Nephron progenitor cell (in vitro differentiated cells): ENCODE data around the gene FGD5.

ENCODE experiments used
- DNase-seq: peaks from one replicate; pipeline ENCODE4 v3.0.0; 2021
- H3K27ac Mint-ChIP-seq: 2 replicates; pipeline ENCODE4 v1.8.0; 2021; ENCODE audit warnings: mild to moderate bottlenecking, moderate library complexity, mixed read lengths
- H3K27me3 Mint-ChIP-seq: 2 replicates; pipeline ENCODE4 v1.8.0; 2021; ENCODE audit warnings: mild to moderate bottlenecking, low read depth, mixed read lengths; ENCODE audit not compliant: poor library complexity
- H3K36me3 Mint-ChIP-seq: 2 replicates; pipeline ENCODE4 v1.8.0; 2021; ENCODE audit warnings: low read depth, mixed read lengths
- H3K4me1 Mint-ChIP-seq: 2 replicates; pipeline ENCODE4 v1.8.0; 2021; ENCODE audit warnings: mixed read lengths
- H3K4me3 Mint-ChIP-seq: 2 replicates; pipeline ENCODE4 v1.8.0; 2021; ENCODE audit warnings: mild to moderate bottlenecking, moderate library complexity, mixed read lengths
- H3K9me3 Mint-ChIP-seq: 2 replicates; pipeline ENCODE4 v1.8.0; 2021; ENCODE audit warnings: mild to moderate bottlenecking, moderate library complexity, mixed read lengths
- CTCF ChIP-seq: fragments of 200-600 bp; sonication (generic); IDR thresholded peaks from 2 replicates; pipeline ENCODE4 v1.5.0; 2021; ENCODE audit warnings: antibody characterized with exemption

FGD5 gene

GRCh38 chr3:14797731-14798130 is 21.0 kb upstream of the FGD5 start:
- H3K9me3 Mint-ChIP-seq: peaks cover 10% of the 10 kb centered on the region
- no peak for DNase-seq
- H3K36me3 Mint-ChIP-seq: no peaks in the 10 kb centered on the region
- H3K27me3 Mint-ChIP-seq: peaks cover 39% of the 10 kb centered on the region
- H3K27ac Mint-ChIP-seq: no peak overlapping the region
- H3K4me3 Mint-ChIP-seq: no peak overlapping the region
- no peak for TF ChIP-seq CTCF
- peaks cover 32% of the 10 kb centered on the region for H3K4me1 Mint-ChIP-seq

GRCh38 chr3:14798231-14798630 is 20.5 kb upstream of the FGD5 start:
- no peak overlapping the region for H3K4me3 Mint-ChIP-seq
- H3K4me1 Mint-ChIP-seq: peaks cover 32% of the 10 kb centered on the region
- H3K36me3 Mint-ChIP-seq: no peaks in the 10 kb centered on the region
- H3K9me3 Mint-ChIP-seq: peaks cover 10% of the 10 kb centered on the region
- no peak overlapping the region for H3K27ac Mint-ChIP-seq
- no peak for TF ChIP-seq CTCF
- H3K27me3 Mint-ChIP-seq: peaks cover 39% of the 10 kb centered on the region
- DNase-seq: no peak

DNA sequence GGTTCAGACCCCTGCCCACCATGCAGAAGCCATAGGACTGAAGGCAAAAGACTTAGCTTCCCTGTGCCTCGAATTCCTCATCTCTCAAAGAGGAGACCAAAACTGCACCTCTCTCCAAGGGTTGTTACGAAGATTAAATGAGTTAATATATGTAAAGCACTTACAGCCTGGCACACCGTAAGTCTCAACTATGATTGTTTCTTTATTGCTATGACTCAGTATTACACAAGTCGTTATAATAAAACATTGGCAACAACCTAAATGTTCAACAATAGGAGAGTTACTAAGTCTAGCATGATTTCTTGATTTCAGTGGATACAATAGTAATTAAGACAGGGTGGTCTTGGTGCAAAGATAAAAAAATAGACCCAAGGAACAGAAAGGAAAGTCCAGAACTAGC is 19.6 kb upstream of the FGD5 start:
- Mint-ChIP-seq H3K27ac (no peak overlapping the region), H3K27me3 (peaks cover 32% of the 10 kb centered on the region), H3K4me1 (peaks cover 39% of the 10 kb centered on the region), H3K9me3 (peaks cover 10% of the 10 kb centered on the region), H3K36me3 (no peaks in the 10 kb centered on the region), H3K4me3 (no peak overlapping the region)
- TF ChIP-seq CTCF: no peak
- no peak for DNase-seq

- DNase-seq: no peak
- no peaks in the 10 kb centered on the region for H3K36me3 Mint-ChIP-seq
- TF ChIP-seq CTCF: no peak
- peaks cover 10% of the 10 kb centered on the region for H3K9me3 Mint-ChIP-seq
- H3K27ac Mint-ChIP-seq: no peak overlapping the region
- peaks cover 28% of the 10 kb centered on the region for H3K27me3 Mint-ChIP-seq
- H3K4me3 Mint-ChIP-seq: no peak overlapping the region
- H3K4me1 Mint-ChIP-seq: peaks cover 49% of the 10 kb centered on the region
Measured at GRCh38 chr3:14801031-14801430, 17.7 kb upstream of the FGD5 start.

- Mint-ChIP-seq H3K27me3 (peaks cover 27% of the 10 kb centered on the region), H3K36me3 (no peaks in the 10 kb centered on the region)
Measured at GRCh38 chr3:14801668-14802380, 16.9 kb upstream of the FGD5 start.

More at GRCh38 chr3:14801668-14802380, 16.9 kb upstream of the FGD5 start:
- no peak for TF ChIP-seq CTCF
- DNase-seq: no peak
- H3K9me3 Mint-ChIP-seq: peaks cover 10% of the 10 kb centered on the region
- peaks cover 44% of the 10 kb centered on the region for H3K4me1 Mint-ChIP-seq
- no peak overlapping the region for H3K4me3 Mint-ChIP-seq
- no peak overlapping the region for H3K27ac Mint-ChIP-seq
